GM19099 (cell line): ENCODE results near the gene ARL8B.

ENCODE experiments used
- POLR2A ChIP-seq: IDR thresholded peaks from 3 replicates; pipeline ENCODE4 v1.6.1; 2011; ENCODE audit warnings: low read depth; ENCODE audit not compliant: insufficient read length; ENCODE audit errors: extremely low read depth

The ARL8B gene

GRCh38 chr3:5136919-5137429 is 14.9 kb downstream of the ARL8B start:
- no peak for TF ChIP-seq POLR2A

- TF ChIP-seq POLR2A: no peak
Measured at GRCh38 chr3:5138214-5138981, 16.3 kb downstream of the ARL8B start.

- no peak for TF ChIP-seq POLR2A
Measured at GRCh38 chr3:5140230-5140621, 18.1 kb downstream of the ARL8B start.

GRCh38 chr3:5140839-5141238 is 18.7 kb downstream of the ARL8B start:
- TF ChIP-seq POLR2A: no peak

GRCh38 chr3:5141760-5142159 is 19.7 kb downstream of the ARL8B start:
- TF ChIP-seq POLR2A: no peak

- TF ChIP-seq POLR2A: no peak
Measured at GRCh38 chr3:5143464-5143863, 21.4 kb downstream of the ARL8B start.

- TF ChIP-seq POLR2A: no peak
Measured at GRCh38 chr3:5144316-5144994, 22.4 kb downstream of the ARL8B start.

GRCh38 chr3:5145120-5145519 is 23.0 kb downstream of the ARL8B start:
- no peak for TF ChIP-seq POLR2A

- TF ChIP-seq POLR2A: no peak
Measured at GRCh38 chr3:5149306-5149880, 27.3 kb downstream of the ARL8B start.

GRCh38 chr3:5151586-5151985 is 29.5 kb downstream of the ARL8B start:
- TF ChIP-seq POLR2A: no peak

GRCh38 chr3:5153074-5153473 is 31.0 kb downstream of the ARL8B start:
- TF ChIP-seq POLR2A: no peak

- TF ChIP-seq POLR2A: no peak
Measured at GRCh38 chr3:5155241-5155640, 33.1 kb downstream of the ARL8B start.

- TF ChIP-seq POLR2A: no peak
Measured at GRCh38 chr3:5160321-5160720, 38.2 kb downstream of the ARL8B start.

GRCh38 chr3:5160940-5161858 is 39.1 kb downstream of the ARL8B start:
- TF ChIP-seq POLR2A: no peak

- no peak for TF ChIP-seq POLR2A
Measured at GRCh38 chr3:5162102-5162501, 40.0 kb downstream of the ARL8B start.
